Renal pelvis (tissue), 12 donors: ENCODE measurements around the gene IRAK4. TPM values are rescaled to one million over a fixed set of nuclear protein-coding genes. Genes with fewer than 3 reads are reported as not detected.
"Not testable (repeated sequence)": the region's sequence is repeated elsewhere in the genome, so short reads cannot be mapped to it uniquely, and the experiment has no call there.

Experiments
- DNase-seq: peaks from one replicate; pipeline ENCODE4 v3.0.0-alpha.2; 2013
- long read RNA-seq, 16 experiments: transcript quantifications; one replicate each; lab custom pipeline, GENCODE V29; 2026
- polyA plus RNA-seq, 3 donors: library from polyadenylated mRNA; unstranded; fragments of 120-200 nt; gene quantifications; one replicate each; pipeline ENCODE4 v1.2.1, GENCODE V29; 2013; ENCODE audit not compliant: insufficient read length in 3 of 3

The IRAK4 gene
- polyA plus RNA-seq = 10 to 100 TPM; 11.2 to 19.5 (median 15.9) TPM
- long read RNA-seq, donor 1, full-length matches to known transcripts = 3 of 3 reads
- long read RNA-seq, donor 1, partial matches to known transcripts = 0 of 3 reads
- long read RNA-seq, donor 1, other reads (novel, unspliced or antisense) = 0 of 3 reads
- long read RNA-seq, donor 2, full-length matches to known transcripts = 2 of 2 reads
- long read RNA-seq, donor 2, partial matches to known transcripts = 0 of 2 reads
- long read RNA-seq, donor 2, other reads (novel, unspliced or antisense) = 0 of 2 reads
- long read RNA-seq, donor 3, full-length matches to known transcripts = 1 of 1 reads
- long read RNA-seq, donor 3, partial matches to known transcripts = 0 of 1 reads
- long read RNA-seq, donor 3, other reads (novel, unspliced or antisense) = 0 of 1 reads
- long read RNA-seq, donor 4, partial matches to known transcripts = 0 of 1 reads
- long read RNA-seq, donor 4, other reads (novel, unspliced or antisense) = 0 of 1 reads
- long read RNA-seq, donor 5, full-length matches to known transcripts = 2 of 2 reads
- long read RNA-seq, donor 5, partial matches to known transcripts = 0 of 2 reads
- long read RNA-seq, donor 5, other reads (novel, unspliced or antisense) = 0 of 2 reads
- long read RNA-seq, donor 6, full-length matches to known transcripts = 3 of 3 reads
- long read RNA-seq, donor 6, partial matches to known transcripts = 0 of 3 reads
- long read RNA-seq, donor 6, other reads (novel, unspliced or antisense) = 0 of 3 reads
- long read RNA-seq, donor 7, full-length matches to known transcripts = 1 of 1 reads
- long read RNA-seq, donor 7, partial matches to known transcripts = 0 of 1 reads
- long read RNA-seq, donor 7, other reads (novel, unspliced or antisense) = 0 of 1 reads
- long read RNA-seq, donor 8 = 0 reads
- long read RNA-seq, donor 9, full-length matches to known transcripts = 1 of 1 reads
- long read RNA-seq, donor 9, partial matches to known transcripts = 0 of 1 reads
- long read RNA-seq, donor 9, other reads (novel, unspliced or antisense) = 0 of 1 reads
- long read RNA-seq, donor 10, full-length matches to known transcripts = 1 of 19 reads
- long read RNA-seq, donor 10, partial matches to known transcripts = 18 of 19 reads
- long read RNA-seq, donor 10, other reads (novel, unspliced or antisense) = 0 of 19 reads
- long read RNA-seq, donor 11 = 0 reads
- long read RNA-seq, donor 12, full-length matches to known transcripts = 2 of 2 reads
- long read RNA-seq, donor 12, partial matches to known transcripts = 0 of 2 reads
- long read RNA-seq, donor 12, other reads (novel, unspliced or antisense) = 0 of 2 reads
- long read RNA-seq, donor 13 = 0 reads
- long read RNA-seq, donor 14 = 0 reads
- long read RNA-seq, donor 15, full-length matches to known transcripts = 2 of 19 reads
- long read RNA-seq, donor 15, partial matches to known transcripts = 17 of 19 reads
- long read RNA-seq, donor 15, other reads (novel, unspliced or antisense) = 0 of 19 reads
- long read RNA-seq, donor 16 = 0 reads

- DNase-seq = peak; percentile 98
These were observed at the start of gene IRAK4, which contains the start of gene PUS7L for GRCh38 chr12:43758728-43759563. IRAK4 (plus strand) TSS chr12:43758951; CDS start chr12:43768112, 9,161 bp downstream. PUS7L (minus strand) TSS chr12:43758790; CDS start chr12:43755245, 3,545 bp downstream.

- DNase-seq = no peak
These were observed 47.4 kb upstream of the IRAK4 start for GRCh38 chr12:43711348-43711747.

- no peak for DNase-seq
These were observed 36.1 kb upstream of the IRAK4 start for GRCh38 chr12:43722621-43723020.

GRCh38 chr12:43723134-43723533 lies 35.6 kb upstream of the IRAK4 start:
- no peak for DNase-seq

GRCh38 chr12:43728117-43728516 lies 30.6 kb upstream of the IRAK4 start:
- DNase-seq = no peak

- no peak for DNase-seq
These were observed 30.1 kb upstream of the IRAK4 start for GRCh38 chr12:43728698-43729097.

- no peak for DNase-seq
These were observed 28.5 kb upstream of the IRAK4 start for GRCh38 chr12:43730283-43730682.

- no peak for DNase-seq
These were observed 25.1 kb upstream of the IRAK4 start for GRCh38 chr12:43733687-43734086.

- DNase-seq = no peak
These were observed 21.8 kb upstream of the IRAK4 start for GRCh38 chr12:43736927-43737440.

- no peak for DNase-seq
These were observed 21.1 kb upstream of the IRAK4 start for GRCh38 chr12:43737646-43738045.

GRCh38 chr12:43740511-43741100 lies 18.1 kb upstream of the IRAK4 start:
- no peak for DNase-seq

GRCh38 chr12:43742106-43742505 lies 16.6 kb upstream of the IRAK4 start:
- DNase-seq = no peak

GRCh38 chr12:43744826-43745225 lies 13.9 kb upstream of the IRAK4 start:
- no peak for DNase-seq

GRCh38 chr12:43749016-43749415 lies 9.7 kb upstream of the IRAK4 start:
- DNase-seq = no peak

GRCh38 chr12:43750814-43751213 lies 7.9 kb upstream of the IRAK4 start:
- DNase-seq = no peak

GRCh38 chr12:43751360-43751759 lies 7.4 kb upstream of the IRAK4 start:
- not testable (repeated sequence) for DNase-seq

- no peak for DNase-seq
These were observed 4.7 kb upstream of the IRAK4 start for GRCh38 chr12:43754015-43754414.

- peak; percentile 34 for DNase-seq
These were observed 464 bp upstream of the IRAK4 start for GRCh38 chr12:43758247-43758727.

- no peak for DNase-seq
These were observed 1.6 kb downstream of the IRAK4 start for GRCh38 chr12:43760396-43760795.

- DNase-seq = no peak
These were observed 2.7 kb downstream of the IRAK4 start for GRCh38 chr12:43761500-43761899.
